Astrocyte (in vitro differentiated cells and primary cell): ENCODE measurements around the gene CAMK2B.

Source experiments
- CTCF ChIP-seq: IDR thresholded peaks from 2 replicates; pipeline ENCODE4 v1.5.1; 2011; ENCODE audit warnings: low read depth, mild to moderate bottlenecking, inconsistent platforms, low read length, moderate library complexity; ENCODE audit not compliant: insufficient read depth
- EZH2 ChIP-seq: IDR thresholded peaks from 2 replicates; pipeline ENCODE4 v1.6.1; 2012; ENCODE audit warnings: mild to moderate bottlenecking, low read length, inconsistent platforms; ENCODE audit not compliant: insufficient read depth

GRCh38 chr7:44289341-44290251, 35.8 kb downstream of the CAMK2B start:
- no peak for TF ChIP-seq CTCF
- no peak for TF ChIP-seq EZH2
